HG02588 (cell line): Measurements from ENCODE around the gene CMSS1.

Experiments used
- ATAC-seq: cut with Tn5 transposase; IDR thresholded peaks from one replicate; pipeline ENCODE4 v1.9.1; 2021; ENCODE audit warnings: mild to moderate bottlenecking, moderate library complexity; ENCODE audit not compliant: unreplicated experiment

The CMSS1 gene

DNA sequence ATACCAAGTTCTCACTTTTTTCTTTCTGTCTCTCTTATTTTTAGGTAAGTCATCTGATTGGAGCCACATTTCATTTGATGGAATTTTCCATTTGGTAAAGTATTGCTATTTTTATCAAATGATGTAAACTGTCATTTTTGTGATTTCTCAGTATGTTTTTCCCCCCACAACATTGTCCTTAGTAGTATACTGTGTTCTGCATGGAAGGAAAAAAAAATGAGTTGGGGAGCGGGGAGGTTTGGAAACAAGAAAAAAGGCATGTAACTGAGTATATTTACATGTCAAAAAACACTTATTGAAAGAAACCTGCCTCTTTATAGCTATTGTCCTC, 192.4 kb downstream of the CMSS1 start:
- no peak for ATAC-seq

DNA sequence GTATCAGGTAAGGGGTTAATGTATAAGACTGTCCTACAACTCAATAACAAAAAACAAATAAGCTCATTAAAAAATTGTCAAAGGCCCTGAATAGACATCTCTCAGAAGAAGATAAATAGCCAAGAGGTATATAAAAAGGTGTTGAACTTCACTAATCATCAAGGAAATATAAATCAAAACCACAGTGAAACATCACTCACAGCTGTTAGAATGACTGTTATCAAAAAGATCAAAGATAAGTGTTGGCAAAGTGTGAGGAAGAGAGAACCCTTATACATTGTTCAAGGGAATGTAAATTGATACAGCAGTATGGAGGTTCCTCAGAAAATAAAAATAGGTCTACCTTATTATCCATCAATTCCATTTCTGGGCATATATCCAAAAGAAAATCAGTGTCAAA, 201.1 kb downstream of the CMSS1 start:
- no peak for ATAC-seq

DNA sequence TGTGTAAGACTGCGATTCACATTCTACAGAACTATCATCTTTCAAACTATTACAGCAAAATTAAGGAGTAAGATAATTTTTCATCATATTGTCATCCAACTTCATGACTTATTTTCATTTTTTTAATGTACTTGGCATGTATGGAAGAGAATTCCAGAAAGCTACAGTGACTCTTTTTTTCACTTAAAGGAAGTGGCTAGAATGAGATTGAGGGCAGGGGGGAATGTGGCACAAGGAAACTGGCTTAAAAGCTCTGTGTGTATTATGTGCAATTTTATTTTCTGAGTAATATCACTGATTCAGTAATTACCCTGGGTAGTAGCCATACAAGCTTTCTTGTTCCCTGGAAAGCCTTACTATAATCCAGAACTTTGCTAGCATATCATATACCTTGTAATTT, 202.1 kb downstream of the CMSS1 start:
- no peak for ATAC-seq

DNA sequence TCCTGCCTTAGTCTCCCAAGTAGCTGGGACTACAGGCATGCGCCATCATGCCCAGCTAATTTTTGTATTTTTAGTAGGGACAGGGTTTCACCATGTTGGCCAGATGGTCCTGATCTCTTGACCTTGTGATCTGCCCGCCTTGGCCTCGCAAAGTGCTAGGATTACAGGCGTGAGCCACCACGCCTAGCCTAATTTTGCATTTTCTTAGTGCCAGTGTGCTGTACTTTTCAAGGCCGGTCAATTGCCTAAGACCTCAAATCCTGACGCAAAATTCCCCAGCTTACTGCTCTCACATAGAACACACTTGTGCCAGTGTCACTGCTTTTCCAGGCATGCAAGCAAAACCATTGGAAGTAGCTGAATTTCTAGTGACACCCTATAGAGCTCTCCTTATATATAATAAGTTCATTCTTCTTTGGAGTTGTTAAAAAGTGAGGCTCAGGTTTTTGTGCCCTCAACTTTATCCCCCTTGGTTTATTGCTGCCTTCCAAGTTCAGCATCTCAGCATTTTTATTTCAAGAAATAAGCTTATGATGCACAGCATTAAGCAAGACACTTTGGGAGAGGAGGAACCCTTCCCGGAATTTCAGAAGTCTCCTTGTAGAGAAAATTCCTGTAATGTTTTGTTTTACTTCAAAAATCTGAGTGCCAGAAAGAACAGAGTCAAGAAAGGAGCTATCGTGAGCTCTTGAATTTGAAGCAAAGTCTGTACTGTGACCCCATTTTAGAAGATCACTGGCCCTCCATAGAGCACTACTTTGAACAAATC, 203.4 kb downstream of the CMSS1 start:
- no peak for ATAC-seq

DNA sequence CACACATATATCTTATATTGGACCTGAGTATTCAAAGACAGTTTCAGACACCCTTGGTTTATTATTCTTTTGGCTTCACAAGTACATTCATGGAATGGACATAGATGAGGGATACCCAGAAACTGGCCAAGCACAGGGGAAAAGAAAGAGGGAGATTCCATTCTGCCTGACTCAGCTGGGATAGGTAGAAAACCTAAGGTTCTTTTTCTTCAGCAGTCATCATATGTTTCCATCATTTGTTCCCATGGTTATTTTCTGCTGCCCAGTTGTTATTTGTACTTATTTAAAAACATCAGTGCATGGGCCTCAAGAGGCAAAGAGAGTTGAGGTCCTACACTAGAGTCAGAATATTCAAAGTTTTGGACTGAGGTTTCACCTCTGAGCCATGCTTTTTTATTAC, 204.8 kb downstream of the CMSS1 start:
- ATAC-seq = no peak

DNA sequence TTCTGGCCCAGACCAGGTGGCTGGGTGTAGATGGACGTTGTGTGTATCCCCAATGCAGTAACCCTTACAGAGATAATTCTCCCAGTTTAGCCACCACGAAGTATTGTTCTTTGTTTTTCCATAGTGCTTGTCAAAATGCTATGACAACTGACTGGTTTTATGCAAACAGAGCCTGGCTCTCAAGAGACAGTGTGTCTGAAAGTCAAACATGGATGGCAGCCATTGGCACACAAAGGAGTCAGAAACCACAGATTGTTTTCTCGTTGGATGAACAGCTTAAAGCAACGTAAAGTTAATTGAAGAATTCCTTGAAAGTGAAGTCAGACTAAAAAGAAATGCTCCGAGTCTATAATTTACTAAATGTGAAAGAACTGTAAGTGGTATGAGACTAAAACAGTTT, 205.5 kb downstream of the CMSS1 start:
- no peak for ATAC-seq

DNA sequence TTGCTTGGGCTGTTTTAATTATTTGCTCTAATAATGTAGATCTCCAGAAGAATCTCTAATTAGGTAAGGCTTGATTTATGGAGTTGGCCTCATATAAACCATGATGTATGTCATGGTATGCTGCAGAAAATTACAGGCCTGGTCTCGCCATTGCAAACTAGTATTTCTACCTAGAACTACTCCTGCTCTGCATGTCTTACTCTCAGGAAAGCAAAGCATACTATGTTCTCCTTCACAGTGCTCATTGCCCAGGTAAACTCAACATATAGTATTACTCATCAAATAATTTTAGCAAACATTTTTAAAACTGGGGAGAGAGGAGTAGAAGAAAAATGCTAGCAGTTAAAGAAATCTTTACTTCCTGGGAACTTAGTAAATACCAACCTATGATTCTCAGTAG, 205.9 kb downstream of the CMSS1 start:
- no peak for ATAC-seq

DNA sequence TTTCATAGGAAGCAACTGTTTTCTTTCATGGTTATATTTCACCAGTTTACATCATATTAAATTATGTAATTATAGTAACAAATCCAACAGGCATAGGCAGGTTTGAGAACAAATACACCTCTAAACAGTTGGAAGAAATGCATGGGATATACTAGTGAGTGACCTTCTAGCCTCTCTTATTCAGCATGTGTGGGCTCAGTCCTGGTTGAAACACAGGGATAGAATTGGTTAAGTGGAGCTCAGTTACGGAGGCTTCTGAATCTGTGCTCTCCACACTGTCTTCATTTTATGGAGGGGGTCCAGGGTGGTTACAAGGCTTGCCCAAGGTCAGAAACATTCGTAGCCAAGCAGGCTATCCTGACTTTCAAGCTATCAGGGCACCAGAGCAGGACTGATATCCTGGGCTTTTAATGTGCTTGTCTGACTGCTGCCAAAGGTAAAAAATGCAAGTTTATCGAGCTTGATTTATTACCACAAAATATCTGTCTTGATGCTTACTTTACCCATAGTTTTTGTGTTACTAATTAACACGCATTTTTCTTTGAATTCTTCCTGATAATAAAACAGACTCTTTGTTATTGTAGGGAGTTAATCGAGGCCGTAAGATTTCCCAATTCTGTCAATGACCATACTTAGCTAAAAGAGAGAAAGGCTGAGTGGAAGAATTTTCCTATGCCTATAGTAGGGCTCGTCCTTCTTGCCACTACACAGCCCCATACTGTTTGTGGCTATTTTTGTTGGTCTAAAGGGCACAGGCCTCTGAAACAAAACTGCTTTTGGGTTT, 207.1 kb downstream of the CMSS1 start:
- ATAC-seq = no peak

DNA sequence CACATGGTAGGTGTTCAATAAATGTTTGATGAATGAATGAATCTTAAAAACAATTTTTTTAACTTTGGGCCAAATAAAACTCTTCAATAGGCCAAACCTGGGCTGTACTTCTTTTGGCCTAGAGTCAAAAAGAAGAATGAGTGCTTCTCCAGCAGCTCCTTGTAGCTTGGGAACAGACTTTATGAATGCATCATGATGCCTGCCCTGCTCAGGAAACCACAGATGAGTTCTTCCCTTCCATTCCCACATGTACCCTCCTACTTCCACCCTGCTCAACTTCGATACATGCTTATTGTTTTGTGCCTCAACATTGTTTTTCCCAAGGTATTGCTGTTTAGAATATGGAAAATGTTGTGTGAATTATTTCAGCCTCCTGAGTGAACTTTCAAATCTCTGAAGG, 209.7 kb downstream of the CMSS1 start:
- no peak for ATAC-seq

DNA sequence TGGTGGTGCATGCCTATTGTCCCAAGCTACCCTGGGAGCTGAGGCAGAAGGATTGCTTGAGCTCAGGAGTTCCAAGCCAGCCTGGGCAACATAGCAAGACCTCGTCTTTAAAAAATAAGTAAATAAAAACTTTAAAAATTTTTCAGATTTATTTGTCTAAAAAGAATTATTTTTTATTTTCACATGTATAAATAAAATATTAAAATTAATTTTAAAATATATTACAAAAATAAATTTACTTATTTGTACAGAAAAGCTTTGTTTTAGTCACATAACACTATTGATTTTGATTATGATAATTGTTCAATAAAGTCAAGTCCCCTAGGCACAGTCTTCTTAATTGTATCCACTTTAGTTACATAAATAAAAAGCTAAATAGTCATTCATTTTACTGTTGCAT, 211.4 kb downstream of the CMSS1 start:
- ATAC-seq = no peak

DNA sequence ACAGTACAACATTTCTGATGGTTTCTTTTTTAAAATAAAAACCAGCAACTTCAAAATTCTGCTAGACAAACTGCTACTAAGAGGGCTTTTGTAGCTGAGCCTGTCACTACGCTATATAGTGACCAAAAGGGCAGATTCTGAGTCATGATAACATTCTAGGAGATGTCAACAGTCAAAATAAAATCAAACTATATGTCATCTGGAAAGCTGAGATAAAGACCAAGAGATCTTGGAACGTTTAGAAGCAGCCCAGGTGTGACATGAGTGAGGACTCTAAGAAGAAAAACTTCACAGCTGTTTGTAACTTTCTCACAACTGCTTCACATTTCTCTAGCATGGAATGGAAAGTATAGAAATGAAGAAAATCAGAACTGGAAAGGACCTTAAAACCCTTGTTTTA, 212.0 kb downstream of the CMSS1 start:
- peak; percentile 53 for ATAC-seq

DNA sequence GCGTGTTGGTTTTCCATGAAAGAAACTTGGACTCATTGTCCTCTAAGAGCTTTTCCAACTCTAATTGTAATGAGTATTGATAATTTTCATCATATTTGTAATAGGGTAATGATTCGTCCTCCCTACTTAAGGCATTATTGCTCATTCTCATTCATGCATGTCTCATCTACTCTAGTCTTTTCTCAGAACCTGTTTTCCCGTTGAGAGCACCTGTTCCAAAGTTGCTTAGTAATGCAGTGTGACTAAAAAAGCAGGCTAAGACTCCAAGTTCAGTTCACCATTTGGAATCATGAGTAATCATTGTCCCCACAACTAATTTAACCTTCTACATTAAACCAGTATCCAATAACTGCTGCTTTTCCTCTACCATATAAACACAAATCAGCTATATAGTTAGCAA, 212.7 kb downstream of the CMSS1 start:
- peak; percentile 50 for ATAC-seq

DNA sequence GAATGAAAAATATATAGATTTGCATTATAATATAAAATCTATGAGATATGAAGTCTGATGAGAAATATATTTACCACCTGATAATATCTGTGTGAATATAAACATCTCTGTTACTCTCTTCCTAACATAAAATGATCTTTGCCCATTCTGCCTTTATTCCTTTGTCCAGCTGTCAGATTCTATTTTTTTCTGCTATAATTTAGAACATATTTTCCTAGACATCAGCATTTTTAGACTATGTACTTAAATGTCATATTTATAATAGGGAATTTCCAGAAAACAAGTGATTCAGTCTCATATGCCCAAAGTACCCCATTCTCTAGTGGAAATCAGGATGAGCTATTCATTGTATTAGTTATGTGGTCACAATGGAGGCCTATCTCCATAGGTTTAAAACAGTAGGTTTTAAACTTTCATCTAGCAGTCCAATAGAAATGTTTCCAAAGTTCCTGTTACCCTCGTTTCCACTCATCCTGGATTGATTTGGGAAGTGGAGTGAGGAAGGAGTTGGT, 213.3 kb downstream of the CMSS1 start:
- ATAC-seq = no peak

DNA sequence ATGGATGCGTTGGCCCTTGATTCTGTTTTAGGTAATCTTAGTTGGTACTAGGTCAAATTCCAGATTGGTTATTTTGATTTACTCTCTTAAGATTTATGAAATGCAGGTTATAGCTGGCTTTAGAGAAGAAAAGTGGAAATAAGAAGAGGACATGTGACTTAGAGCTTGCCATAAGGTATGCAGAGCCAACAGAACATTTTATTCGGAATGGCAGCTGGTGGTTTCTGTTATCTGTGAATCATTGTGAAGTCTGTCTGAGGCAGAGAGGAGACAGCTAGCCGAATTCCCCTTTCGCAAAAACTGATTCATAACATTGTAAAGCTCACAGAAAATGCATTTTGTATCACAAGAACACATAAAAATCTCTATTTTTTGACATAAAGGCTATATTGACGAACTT, 214.6 kb downstream of the CMSS1 start:
- ATAC-seq = no peak

DNA sequence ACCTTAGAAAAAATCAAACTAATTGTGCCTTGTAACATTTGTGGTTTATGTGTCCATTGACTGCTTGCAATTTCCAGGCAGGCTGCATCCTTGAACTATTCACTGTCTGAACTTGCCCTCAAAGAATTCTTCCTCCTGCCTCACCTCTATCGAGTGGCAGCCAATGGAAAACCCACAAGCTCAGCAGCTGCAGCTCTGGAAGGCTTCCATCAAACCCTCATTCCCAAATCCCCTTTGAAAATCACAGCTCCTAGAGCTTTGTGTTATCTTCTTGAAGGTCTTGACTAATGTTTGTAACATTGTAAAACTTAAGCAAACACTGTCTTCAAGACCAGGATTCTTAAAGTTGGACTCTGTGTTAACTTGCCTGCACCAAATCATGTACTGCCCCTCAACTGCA, 215.5 kb downstream of the CMSS1 start:
- no peak for ATAC-seq

DNA sequence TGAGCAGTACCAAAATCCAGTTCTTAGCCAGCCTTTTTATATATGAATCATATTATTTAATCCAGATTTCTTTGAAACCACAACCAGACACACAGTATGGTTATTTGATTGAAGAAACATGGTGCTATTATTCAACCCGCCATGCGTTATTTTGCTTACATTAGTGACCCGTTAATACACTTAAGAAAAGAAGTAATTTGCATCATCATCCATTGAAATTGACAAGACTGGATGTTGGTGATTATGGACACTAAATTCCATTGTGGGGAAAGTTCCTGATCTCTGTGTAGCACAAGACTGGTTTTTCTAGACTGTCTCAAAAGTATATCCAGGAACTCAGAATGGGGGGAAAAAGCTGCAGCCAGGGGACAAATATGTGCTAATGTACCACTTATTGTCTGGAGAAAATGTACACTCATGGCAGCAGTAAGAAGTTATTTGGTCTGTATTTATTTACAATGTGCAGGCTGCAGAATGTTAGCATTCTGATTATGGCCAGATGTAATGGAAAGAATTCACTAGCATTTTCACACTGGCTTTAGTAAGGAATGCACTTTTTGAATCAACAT, 216.3 kb downstream of the CMSS1 start:
- ATAC-seq = no peak

DNA sequence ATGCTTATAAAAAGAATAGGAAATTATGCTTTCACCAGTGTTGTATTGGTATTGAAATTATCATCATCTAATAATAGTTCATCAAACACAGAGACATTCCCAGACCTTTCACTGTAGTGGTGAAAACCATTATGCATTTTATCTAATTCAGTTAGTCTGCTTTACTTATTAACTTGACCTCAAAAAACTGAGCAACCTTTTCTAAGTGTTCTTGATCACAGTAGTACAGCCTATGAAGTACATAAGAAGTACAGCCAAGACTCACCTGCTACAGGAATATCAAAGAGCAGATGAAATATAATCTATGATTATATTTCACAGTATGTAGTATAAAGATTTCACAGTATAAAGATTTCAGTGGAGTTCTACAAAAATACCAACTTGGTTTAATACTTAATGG, 221.4 kb downstream of the CMSS1 start:
- no peak for ATAC-seq

DNA sequence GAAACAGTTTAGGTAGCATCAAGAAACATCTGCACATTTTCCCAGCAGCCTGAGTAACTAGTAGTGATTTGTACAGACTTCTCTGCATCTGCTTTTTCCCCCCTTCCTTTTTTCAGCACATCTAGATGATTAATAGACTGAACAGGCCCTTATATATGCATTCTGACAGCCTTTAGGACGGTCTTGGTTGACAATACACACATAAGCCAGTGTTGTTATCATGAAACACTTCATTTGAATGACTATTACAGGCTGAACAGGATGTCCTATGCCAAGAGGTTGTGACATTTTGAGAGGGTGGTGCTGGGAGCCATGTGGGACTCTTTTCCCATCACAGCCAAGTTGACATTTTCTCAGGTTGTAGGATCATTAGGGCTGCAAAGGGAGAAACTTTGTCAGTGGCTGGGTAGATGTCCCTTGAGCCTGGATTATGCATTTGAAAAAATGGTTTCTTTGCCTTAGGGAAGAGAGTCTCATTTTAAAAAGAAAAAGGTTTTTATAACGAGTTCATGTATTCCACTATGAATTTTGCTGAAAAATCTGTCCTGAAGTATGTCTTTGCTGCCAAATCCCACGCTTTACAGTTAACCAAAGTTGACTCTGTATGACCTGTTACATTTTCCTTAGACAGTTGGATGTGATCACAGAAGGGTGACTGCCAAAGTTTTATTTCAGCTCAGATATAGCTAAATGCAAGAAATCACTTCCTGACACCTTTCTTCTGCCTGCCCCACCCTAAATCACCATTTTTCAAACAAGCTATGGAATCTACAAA, 223.0 kb downstream of the CMSS1 start:
- no peak for ATAC-seq

DNA sequence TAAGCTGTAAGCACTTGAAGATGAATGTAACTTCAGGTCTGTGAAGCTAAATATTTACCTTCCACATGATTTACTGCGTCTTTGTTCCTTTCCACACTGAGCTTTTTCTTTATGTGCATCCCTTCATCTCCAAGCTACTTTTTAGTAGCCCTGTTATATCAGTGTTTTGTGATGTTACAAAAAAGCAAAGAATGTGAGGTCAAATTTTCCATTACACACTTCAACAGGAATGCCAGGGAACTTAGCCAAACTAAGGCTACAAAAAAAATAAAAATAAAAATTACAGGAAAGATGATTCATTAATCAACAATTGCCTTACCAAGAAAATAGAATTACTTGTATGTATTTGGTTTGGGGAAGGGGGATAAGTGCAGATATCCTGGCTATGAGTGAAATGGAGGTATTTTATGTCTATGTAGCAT, 223.7 kb downstream of the CMSS1 start:
- ATAC-seq = no peak

DNA sequence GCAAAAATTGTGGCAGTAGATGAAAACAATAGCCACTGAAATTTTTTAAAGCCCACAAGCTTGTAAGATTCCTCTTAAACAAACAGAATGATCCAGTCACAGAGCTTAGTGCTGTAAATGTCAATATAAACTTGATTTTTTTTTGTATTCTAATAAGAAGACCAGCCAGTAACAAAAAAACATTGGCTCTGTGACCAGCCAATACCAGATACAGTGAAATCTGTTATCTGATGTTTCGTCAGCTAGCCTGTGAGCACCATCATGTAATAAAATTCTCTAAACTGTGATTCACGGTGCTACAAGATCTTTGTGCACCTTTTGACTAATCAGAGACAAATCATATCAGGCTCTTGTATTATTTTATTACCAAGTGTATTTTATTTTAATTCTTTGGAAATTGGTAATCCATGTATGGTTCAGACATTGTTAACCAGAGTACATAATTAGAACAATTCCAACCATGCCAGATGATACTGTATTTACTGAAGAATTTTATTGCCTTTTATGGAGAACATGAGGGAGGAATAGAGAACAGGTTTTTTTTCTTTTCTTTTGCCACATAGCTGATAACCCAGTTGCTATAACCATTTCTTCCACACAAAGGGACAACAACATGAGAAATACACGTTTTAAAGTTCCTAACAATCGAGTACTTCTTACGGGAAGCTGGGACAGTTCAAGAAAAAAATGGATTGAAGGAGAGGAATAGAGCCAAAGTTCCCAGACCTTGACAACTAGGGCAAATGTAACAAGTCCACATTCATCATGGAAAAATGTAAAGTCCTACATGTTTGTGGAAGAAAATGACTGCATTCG, 224.7 kb downstream of the CMSS1 start:
- no peak for ATAC-seq
